ENCODE results near the gene SRP72.

Gene SRP72, protein sequence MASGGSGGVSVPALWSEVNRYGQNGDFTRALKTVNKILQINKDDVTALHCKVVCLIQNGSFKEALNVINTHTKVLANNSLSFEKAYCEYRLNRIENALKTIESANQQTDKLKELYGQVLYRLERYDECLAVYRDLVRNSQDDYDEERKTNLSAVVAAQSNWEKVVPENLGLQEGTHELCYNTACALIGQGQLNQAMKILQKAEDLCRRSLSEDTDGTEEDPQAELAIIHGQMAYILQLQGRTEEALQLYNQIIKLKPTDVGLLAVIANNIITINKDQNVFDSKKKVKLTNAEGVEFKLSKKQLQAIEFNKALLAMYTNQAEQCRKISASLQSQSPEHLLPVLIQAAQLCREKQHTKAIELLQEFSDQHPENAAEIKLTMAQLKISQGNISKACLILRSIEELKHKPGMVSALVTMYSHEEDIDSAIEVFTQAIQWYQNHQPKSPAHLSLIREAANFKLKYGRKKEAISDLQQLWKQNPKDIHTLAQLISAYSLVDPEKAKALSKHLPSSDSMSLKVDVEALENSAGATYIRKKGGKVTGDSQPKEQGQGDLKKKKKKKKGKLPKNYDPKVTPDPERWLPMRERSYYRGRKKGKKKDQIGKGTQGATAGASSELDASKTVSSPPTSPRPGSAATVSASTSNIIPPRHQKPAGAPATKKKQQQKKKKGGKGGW

DNA sequence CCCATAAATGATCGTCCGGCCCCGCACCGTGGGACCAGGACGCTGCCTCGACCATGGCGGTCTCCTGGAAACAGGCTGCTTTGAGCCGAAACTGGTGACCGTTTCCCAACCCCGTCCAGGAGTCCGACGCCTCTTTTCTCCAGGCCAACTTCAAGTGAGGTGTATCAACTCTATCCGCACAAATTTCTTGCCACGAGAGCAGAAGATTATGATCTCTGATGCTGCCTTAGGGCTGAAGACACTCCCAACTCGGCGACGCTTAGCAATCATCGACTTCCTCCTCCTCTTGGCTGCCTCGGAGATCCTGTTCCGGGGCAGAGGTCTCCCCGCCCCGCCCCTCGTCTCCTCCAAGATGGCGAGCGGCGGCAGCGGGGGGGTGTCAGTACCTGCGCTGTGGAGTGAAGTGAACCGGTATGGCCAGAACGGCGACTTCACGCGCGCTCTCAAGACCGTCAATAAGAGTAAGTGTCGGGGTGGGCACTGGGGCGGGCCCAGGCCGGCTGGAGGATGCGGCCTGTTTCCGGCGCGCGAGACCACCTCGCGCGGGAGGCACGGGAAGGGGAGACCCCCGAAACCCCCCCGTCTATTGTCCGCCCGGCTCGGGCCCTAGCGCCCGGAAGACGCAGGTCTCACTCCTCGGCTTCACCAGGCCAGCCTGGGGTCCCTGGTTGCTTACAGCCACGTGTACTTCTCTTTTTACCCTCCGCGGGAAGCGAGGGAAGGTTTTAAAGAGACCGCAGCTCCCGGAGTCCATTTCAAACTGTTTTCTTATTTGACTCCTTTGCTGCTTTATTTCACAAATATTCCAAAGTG is at the start of gene SRP72:
Gene SRP72 (plus strand): TSS at position 334 of the 813 bp plus-strand sequence. CDS start 19 bp downstream, at position 353.
- H3K27me3 Mint-ChIP-seq: no peaks in the 10 kb centered on the region
- H3K4me1 Mint-ChIP-seq (ENCODE audit: low read depth): peaks cover 60% of the 10 kb centered on the region
- H3K36me3 Mint-ChIP-seq (ENCODE audit: low read depth): peaks cover 47% of the 10 kb centered on the region
- peak within 1 kb of the TSS; percentile 95 for H3K27ac Mint-ChIP-seq
- H3K4me3 Mint-ChIP-seq: peak within 1 kb of the TSS; percentile 97
- no peaks in the 10 kb centered on the region for H3K9me3 Mint-ChIP-seq

DNA sequence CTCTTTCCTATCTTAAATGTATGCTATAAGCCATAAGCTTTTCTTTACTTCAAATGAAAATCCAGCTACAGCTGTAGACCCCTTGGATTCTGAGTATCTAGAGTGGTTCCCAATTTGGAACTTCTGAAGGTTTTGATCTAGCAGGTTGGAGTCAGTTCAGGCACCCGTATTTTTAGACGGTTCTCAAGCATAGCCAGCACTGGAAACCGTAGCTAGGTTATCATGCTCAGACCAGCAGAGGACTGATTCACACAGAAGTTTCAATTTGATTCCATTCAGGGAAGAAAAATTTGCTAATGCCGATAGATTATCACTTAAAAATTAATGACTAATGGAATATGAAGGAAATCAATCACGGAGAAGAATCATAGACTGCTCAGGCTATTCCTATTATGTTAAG is 43.2 kb upstream of the SRP72 start:
- no peak overlapping the region for H3K4me3 Mint-ChIP-seq
- H3K36me3 Mint-ChIP-seq (ENCODE audit: low read depth): peaks cover 22% of the 10 kb centered on the region
- H3K27ac Mint-ChIP-seq: no peak overlapping the region
- H3K9me3 Mint-ChIP-seq: no peaks in the 10 kb centered on the region
- H3K4me1 Mint-ChIP-seq (ENCODE audit: low read depth): peaks cover 34% of the 10 kb centered on the region
- H3K27me3 Mint-ChIP-seq: no peaks in the 10 kb centered on the region

DNA sequence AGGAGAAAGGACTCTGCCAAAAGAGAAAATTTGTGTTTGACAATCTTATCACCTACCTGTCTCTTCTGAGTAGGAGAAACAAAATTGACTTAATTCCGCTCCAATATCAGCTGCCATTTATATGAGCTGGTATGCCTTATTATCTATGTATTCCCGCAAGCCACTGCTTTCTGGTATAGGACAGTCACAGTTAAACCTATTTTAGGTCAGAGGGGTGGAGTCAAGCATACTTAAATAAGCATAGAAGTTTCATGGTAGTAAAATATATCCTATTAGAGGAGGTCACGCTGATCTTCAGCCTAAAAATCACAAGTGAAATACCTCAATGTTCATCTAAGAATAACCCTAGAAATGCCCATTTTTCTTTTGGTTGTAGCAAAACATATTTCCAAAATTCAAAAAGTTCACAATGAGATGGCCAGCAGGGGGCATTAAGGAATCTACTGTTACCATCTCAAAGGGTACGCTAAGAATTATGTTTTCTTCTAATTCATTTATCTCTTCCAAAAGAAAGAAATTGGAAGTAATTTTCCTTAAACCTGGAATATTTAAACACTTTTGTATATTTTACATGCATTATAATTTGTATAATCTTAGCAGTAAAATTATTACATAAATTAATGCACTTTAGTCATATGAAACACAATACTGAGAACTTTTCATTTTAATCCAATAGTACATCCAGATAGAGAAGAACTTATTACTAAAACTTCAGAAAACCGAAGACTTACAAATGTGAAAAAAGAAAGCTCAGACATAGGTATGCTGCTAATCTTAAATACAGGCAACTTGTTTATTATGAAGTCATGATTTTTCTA is 42.5 kb upstream of the SRP72 start:
- Mint-ChIP-seq H3K4me3 (no peak overlapping the region), H3K36me3 (ENCODE audit: low read depth) (peaks cover 17% of the 10 kb centered on the region), H3K27ac (no peak overlapping the region)

DNA sequence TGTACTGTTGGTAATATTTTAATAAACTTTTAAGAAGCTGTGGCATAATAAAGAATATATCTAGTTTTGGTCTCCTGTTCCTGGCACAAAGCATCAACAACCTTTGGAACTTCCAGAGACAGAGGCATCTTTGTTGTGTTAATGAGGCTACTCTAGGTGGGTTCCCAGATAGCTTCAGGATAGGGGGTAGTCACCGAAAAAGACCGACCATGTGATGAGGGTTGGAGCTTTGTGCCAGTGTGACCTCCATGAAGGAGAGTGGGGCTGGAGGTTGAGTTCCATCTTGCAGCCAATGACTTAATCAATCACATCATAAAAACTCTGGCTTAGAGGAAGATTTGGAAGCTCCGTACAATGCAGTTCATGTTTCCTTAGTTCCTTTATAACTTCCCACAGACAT is 41.9 kb upstream of the SRP72 start:
- Mint-ChIP-seq H3K9me3 (no peaks in the 10 kb centered on the region), H3K4me3 (no peak overlapping the region), H3K4me1 (ENCODE audit: low read depth) (peaks cover 45% of the 10 kb centered on the region), H3K27ac (no peak overlapping the region), H3K36me3 (ENCODE audit: low read depth) (peaks cover 17% of the 10 kb centered on the region), H3K27me3 (no peaks in the 10 kb centered on the region)

More for the DNA sequence above, 42.5 kb upstream of the SRP72 start:
- Mint-ChIP-seq H3K4me1 (ENCODE audit: low read depth) (peaks cover 40% of the 10 kb centered on the region), H3K9me3 (no peaks in the 10 kb centered on the region), H3K27me3 (no peaks in the 10 kb centered on the region)

DNA sequence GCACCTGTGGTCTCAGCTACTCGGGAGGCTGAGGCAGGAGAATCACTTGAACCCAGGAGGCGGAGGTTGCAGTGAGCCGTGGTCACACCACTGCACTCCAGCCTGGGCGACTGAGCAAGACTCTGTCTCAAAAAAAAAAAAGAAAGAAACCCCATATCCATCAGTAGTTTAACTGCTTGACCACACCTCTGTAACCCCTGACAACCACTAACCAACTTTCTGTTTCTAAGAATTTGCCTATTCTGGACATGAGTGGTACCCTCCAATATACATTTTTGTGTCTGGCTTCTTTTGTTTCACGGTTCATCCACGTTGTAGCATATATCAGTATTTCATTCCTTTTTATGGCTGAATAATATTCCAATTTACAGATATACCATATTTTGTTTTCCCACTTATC is 41.1 kb upstream of the SRP72 start:
- H3K27me3 Mint-ChIP-seq: no peaks in the 10 kb centered on the region
- H3K36me3 Mint-ChIP-seq (ENCODE audit: low read depth): peaks cover 17% of the 10 kb centered on the region
- H3K27ac Mint-ChIP-seq: no peak overlapping the region
- H3K4me3 Mint-ChIP-seq: no peak overlapping the region
- H3K4me1 Mint-ChIP-seq (ENCODE audit: low read depth): peaks cover 52% of the 10 kb centered on the region
- no peaks in the 10 kb centered on the region for H3K9me3 Mint-ChIP-seq

DNA sequence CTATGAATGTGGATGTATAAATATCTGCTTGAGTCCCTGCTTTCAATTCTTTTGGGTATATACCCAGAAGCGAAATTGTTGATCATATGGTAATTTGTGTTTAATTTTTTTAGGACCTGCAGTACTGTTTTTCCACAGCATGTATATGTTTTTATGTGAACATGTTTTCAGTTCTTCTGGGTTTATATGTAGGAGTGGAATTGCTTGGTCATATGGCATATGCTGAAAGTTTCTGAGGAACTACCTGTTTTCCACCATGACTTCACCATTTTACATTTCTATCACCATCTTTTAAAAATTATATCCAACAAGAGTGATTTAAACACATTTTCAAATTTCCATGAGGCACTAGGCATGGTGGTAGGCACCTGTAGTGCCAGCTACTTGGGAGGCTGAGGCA is 40.2 kb upstream of the SRP72 start:
- Mint-ChIP-seq H3K27me3 (no peaks in the 10 kb centered on the region), H3K9me3 (no peaks in the 10 kb centered on the region), H3K4me3 (no peak overlapping the region), H3K27ac (no peak overlapping the region), H3K4me1 (ENCODE audit: low read depth) (peaks cover 62% of the 10 kb centered on the region), H3K36me3 (ENCODE audit: low read depth) (peaks cover 17% of the 10 kb centered on the region)

DNA sequence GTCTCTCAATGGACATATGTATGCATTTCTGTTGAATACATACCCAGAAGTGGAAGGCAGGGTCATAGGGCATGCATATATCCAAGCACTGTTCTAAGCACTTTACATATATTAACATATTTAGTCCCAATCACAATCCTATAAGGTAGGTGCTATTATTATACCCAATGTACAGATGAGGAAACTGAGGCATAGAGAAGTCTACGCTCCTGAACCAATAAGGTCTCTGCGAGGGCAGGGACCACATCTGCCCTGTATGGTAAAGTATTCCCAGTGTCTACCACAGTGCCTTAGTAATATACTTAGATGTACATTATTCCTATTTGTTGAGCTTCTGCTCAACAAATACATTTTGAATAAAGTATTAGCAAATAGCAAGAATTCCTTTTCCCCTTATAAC is 37.2 kb upstream of the SRP72 start:
- Mint-ChIP-seq H3K27ac (no peak overlapping the region), H3K27me3 (no peaks in the 10 kb centered on the region), H3K4me3 (no peak overlapping the region), H3K9me3 (no peaks in the 10 kb centered on the region), H3K36me3 (ENCODE audit: low read depth) (peaks cover 21% of the 10 kb centered on the region), H3K4me1 (ENCODE audit: low read depth) (peaks cover 76% of the 10 kb centered on the region)

DNA sequence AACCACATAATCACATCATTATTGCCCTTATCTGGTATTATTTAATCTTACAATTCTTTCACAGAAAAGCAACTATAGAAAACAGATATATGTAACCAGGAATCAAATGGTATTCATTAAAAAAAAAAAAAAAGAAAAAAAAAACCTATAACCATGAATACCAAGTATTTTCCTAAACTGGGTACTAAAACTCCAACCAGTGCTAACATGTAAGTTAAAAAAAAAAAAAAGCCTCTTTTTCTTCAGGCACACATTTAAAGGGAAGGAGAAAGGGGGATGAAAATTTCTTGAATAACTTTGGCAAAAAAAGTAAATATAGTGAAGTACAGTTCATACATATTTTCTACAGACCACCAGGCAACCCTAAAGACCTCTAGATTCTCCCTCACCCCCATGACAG is 34.1 kb upstream of the SRP72 start:
- Mint-ChIP-seq H3K27me3 (no peaks in the 10 kb centered on the region), H3K9me3 (no peaks in the 10 kb centered on the region), H3K27ac (no peak overlapping the region), H3K4me3 (peak overlapping the region; percentile 99), H3K4me1 (ENCODE audit: low read depth) (peaks cover 63% of the 10 kb centered on the region), H3K36me3 (ENCODE audit: low read depth) (peaks cover 28% of the 10 kb centered on the region)

DNA sequence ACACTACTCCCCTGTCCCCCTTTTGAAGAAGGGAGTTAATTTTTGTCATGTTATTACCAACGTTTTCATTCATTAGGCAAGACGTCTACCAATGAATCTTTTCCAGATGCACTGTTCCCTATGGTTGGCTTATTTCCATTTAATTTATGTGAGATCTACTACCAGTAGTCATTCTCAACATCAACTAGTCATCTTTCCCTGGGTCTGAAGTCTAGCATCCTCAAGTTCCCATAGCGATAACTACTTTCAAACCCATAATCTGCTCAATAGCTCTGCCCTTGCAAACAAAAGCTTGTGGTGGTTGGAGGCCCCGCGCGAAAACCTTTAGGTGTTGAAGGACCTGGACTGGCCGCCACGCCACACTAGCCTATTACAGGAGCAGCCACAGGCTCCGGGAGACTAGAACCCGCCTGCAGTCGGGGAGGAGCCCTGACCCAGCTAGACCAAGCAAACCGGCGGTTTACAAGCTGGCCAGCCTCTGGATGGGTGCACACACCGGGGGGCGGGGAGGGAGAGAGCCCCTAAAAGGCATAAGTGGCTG is 32.7 kb upstream of the SRP72 start:
- peaks cover 37% of the 10 kb centered on the region for H3K36me3 Mint-ChIP-seq (ENCODE audit: low read depth)
- H3K4me3 Mint-ChIP-seq: peak overlapping the region; percentile 99
- H3K27ac Mint-ChIP-seq: peak overlapping the region; percentile 96
- H3K27me3 Mint-ChIP-seq: no peaks in the 10 kb centered on the region
- H3K9me3 Mint-ChIP-seq: no peaks in the 10 kb centered on the region
- H3K4me1 Mint-ChIP-seq (ENCODE audit: low read depth): peaks cover 62% of the 10 kb centered on the region

DNA sequence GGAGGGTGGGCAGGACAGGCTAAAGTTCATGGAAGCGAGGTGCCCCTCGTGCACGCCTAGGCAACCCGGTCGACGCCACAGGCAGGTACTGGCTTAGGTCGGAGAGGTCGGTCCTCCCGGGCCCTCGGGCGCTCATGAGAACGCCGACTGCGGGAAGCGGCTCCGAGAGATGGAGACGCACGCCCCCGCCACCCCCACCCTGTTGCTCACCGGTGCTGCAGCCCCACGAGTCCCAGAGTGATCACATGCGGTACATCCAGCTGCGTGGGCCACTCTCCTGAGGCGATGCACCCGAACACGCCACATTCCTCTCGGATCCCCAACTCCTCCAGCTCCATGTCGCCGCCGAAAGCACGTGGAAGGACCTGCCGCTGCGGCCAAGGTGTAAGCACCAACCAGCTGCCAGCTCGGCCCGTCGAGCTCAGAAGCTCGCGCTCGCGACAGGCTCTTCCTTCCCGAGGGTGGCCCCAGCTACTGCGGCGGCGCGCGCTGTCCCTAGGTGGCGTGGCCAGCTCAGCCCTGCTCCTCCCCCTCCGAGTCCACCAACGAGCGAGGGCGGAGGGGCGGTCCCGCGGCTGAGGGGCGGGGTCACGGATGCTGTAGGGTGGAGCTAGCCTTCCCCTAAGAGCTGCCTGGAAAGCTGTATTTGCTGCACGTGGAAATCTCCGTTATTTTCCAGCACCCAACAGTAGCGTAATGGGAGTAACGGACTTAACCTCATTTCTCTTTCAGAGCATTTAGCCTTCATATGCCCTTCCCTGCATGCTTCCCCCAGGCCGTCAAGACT is 32.1 kb upstream of the SRP72 start, which contains the start of gene PPAT:
Gene PPAT (minus strand): TSS at position 476 of the 787 bp plus-strand sequence. CDS start 138 bp downstream, at position 338.
- peak within 1 kb of the TSS; percentile 100 for H3K27ac Mint-ChIP-seq
- H3K4me1 Mint-ChIP-seq (ENCODE audit: low read depth): peaks cover 64% of the 10 kb centered on the region
- H3K27me3 Mint-ChIP-seq: no peaks in the 10 kb centered on the region
- no peaks in the 10 kb centered on the region for H3K9me3 Mint-ChIP-seq
- peaks cover 44% of the 10 kb centered on the region for H3K36me3 Mint-ChIP-seq (ENCODE audit: low read depth)
- H3K4me3 Mint-ChIP-seq: peak within 1 kb of the TSS; percentile 99

DNA sequence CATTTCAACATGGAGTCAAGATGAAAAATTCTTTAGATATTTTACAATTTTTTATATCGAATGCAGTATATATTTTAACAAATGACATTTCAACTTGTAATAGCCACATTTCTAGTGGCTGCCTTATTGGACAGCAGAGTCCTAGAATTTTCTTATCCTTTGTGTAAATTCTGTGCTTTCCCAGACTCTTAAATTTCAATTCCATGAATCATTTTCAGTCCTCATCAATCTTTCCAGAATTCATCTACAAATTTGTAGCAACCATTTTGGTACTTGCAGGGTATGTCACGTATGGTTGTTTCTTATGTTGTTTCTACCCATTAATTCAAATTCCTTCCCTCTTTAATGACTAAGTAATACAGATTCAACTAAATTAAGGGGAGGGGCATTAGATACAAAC is 28.7 kb upstream of the SRP72 start:
- H3K27me3 Mint-ChIP-seq: no peaks in the 10 kb centered on the region

DNA sequence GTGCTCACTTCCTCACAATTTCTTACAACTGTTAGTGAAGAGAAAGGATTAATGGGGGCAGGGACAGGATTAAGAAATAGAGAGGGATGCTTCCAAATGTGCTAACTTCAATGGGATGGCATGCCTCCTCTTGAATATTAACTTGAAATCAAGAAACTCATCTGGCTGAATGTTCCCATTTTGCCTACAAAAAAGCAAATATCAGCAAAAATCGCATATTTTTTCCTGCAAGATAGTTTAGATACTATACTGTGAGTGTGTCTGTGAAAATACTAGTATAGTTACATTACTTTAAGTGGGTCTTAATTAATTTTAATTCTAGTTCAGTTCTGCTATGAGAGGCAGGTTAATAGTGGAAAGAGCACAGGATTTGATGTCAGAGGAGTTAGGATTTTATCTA is 26.4 kb upstream of the SRP72 start:
- Mint-ChIP-seq H3K9me3 (no peaks in the 10 kb centered on the region), H3K4me3 (peak overlapping the region; percentile 63), H3K27ac (no peak overlapping the region), H3K36me3 (ENCODE audit: low read depth) (peaks cover 89% of the 10 kb centered on the region), H3K27me3 (no peaks in the 10 kb centered on the region), H3K4me1 (ENCODE audit: low read depth) (peaks cover 59% of the 10 kb centered on the region)

More for the DNA sequence above, 28.7 kb upstream of the SRP72 start:
- H3K27ac Mint-ChIP-seq: no peak overlapping the region
- H3K9me3 Mint-ChIP-seq: no peaks in the 10 kb centered on the region
- peak overlapping the region; percentile 66 for H3K4me3 Mint-ChIP-seq
- peaks cover 51% of the 10 kb centered on the region for H3K4me1 Mint-ChIP-seq (ENCODE audit: low read depth)
- peaks cover 76% of the 10 kb centered on the region for H3K36me3 Mint-ChIP-seq (ENCODE audit: low read depth)

DNA sequence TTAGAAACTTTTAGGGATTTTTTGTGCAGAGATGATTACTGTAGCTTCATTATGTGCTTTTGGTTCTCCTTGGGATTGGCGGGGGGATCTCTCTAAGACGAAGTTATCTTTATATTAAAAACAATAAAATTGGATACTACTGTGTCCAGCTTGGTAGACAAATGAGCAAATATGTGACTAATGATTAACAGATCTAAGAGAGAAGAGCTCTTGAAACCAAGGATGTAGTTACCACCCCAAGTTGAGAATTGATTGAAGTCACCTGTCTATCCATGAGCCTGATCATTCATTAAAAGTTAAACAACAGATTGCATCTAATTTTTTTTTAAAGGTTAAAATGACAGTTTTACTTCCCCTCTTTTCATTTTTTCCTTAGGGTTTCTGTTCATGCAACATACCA is 22.7 kb upstream of the SRP72 start:
- Mint-ChIP-seq H3K4me3 (no peak overlapping the region), H3K27me3 (no peaks in the 10 kb centered on the region), H3K9me3 (no peaks in the 10 kb centered on the region), H3K36me3 (ENCODE audit: low read depth) (peaks cover 92% of the 10 kb centered on the region), H3K4me1 (ENCODE audit: low read depth) (peaks cover 39% of the 10 kb centered on the region), H3K27ac (no peak overlapping the region)

Data from stimulated activated naive CD8-positive, alpha-beta T cell treated with anti-CD3 and anti-CD28 coated beads, Interleukin-15, Interleukin-2, amounts not matched to agents 100 ng/mL and 50 ng/mL, for 24 hours (primary cell).